Neural cell (in vitro differentiated cells): ENCODE results near the gene NCF4. TPM values are rescaled to one million over a fixed set of nuclear protein-coding genes. Genes with fewer than 3 reads are reported as not detected.

Experiments used
- H2AFZ ChIP-seq: fragments of 200-600, 300-800 bp; sonication (generic), shearing (Covaris generic); 2 replicates; pipeline ENCODE4 v1.6.0; 2014; ENCODE audit warnings: low read depth, mild to moderate bottlenecking, antibody characterized with exemption, low read length, moderate library complexity
- H3F3A ChIP-seq: fragments of 200-600 bp; shearing (Covaris generic); 2 replicates; pipeline ENCODE4 v1.6.1; 2016; ENCODE audit warnings: mild to moderate bottlenecking, moderate library complexity, mixed read lengths, antibody characterized with exemption, low read length; ENCODE audit not compliant: insufficient read depth, poor library complexity, severe bottlenecking
- H3K27ac ChIP-seq: fragments of 200-600, 300-800 bp; sonication (generic), shearing (Covaris generic); 2 replicates; pipeline ENCODE4 v1.5.1; 2014; ENCODE audit warnings: mild to moderate bottlenecking, low read length, moderate library complexity
- H3K27me3 ChIP-seq: fragments of 300-800, 200-600 bp; sonication (generic), shearing (Covaris generic); 2 replicates; pipeline ENCODE4 v1.6.0; 2014; ENCODE audit warnings: mild to moderate bottlenecking, low read depth, low read length, moderate library complexity; ENCODE audit not compliant: insufficient read depth
- H3K36me3 ChIP-seq: fragments of 300-800, 200-600 bp; sonication (generic), shearing (Covaris generic); 2 replicates; pipeline ENCODE4 v1.5.1; 2014; ENCODE audit warnings: mild to moderate bottlenecking, antibody characterized with exemption, low read length, moderate library complexity; ENCODE audit not compliant: insufficient read depth
- H3K4me2 ChIP-seq: fragments of 300-800, 200-600 bp; sonication (generic), shearing (Covaris generic); 2 replicates; pipeline ENCODE4 v1.6.0; 2014; ENCODE audit warnings: mild to moderate bottlenecking, low read length
- H3K4me3 ChIP-seq: fragments of 300-800, 200-600 bp; sonication (generic), shearing (Covaris generic); 2 replicates; pipeline ENCODE4 v1.5.1; 2014; ENCODE audit warnings: mild to moderate bottlenecking, low read length, moderate library complexity
- H3K79me2 ChIP-seq: fragments of 200-600 bp; shearing (Covaris generic); replicated peaks from 2 replicates; pipeline ENCODE4 v1.6.0; 2014; ENCODE audit warnings: mild to moderate bottlenecking, low read length, moderate library complexity; ENCODE audit not compliant: insufficient read depth
- H3K9ac ChIP-seq: fragments of 300-800, 200-600 bp; sonication (generic), shearing (Covaris generic); 2 replicates; pipeline ENCODE4 v1.6.1; 2016; ENCODE audit warnings: mild to moderate bottlenecking, low read length, mixed read lengths
- H3K9me2 ChIP-seq: fragments of 200-600 bp; shearing (Covaris generic); 2 replicates; pipeline ENCODE4 v1.6.1; 2016; ENCODE audit warnings: mild to moderate bottlenecking, low read length, mixed read lengths; ENCODE audit not compliant: insufficient read depth
- H3K9me3 ChIP-seq: fragments of 200-600, 300-800 bp; sonication (generic), shearing (Covaris generic); 2 replicates; pipeline ENCODE4 v1.6.1; 2016; ENCODE audit warnings: mild to moderate bottlenecking, mixed run types, low read length, moderate library complexity, mixed read lengths
- H4K20me1 ChIP-seq: fragments of 200-600 bp; shearing (Covaris generic); 2 replicates; pipeline ENCODE4 v1.6.1; 2016; ENCODE audit warnings: mild to moderate bottlenecking, mixed run types; ENCODE audit not compliant: insufficient read depth
- CTCF ChIP-seq: fragments of 450-650 bp; IDR thresholded peaks from 2 replicates; pipeline ENCODE4 v1.5.1; 2014; ENCODE audit warnings: antibody characterized with exemption, mild to moderate bottlenecking, moderate library complexity; ENCODE audit not compliant: poor library complexity, severe bottlenecking
- EP300 ChIP-seq: fragments of 450-650 bp; conservative IDR thresholded peaks from 2 replicates; pipeline ENCODE4 v1.6.1; 2014; ENCODE audit warnings: antibody characterized with exemption, mild to moderate bottlenecking, moderate library complexity; ENCODE audit not compliant: poor library complexity, severe bottlenecking
- EZH2 ChIP-seq: fragments of 200-600, 300-800 bp; shearing (Covaris generic), sonication (generic); IDR thresholded peaks from 2 replicates; pipeline ENCODE4 v1.6.1; 2014; ENCODE audit warnings: antibody characterized with exemption, low read length, borderline replicate concordance, mild to moderate bottlenecking; ENCODE audit not compliant: insufficient read depth, poor library complexity, severe bottlenecking
- MXI1 ChIP-seq: fragments of 450-650 bp; conservative IDR thresholded peaks from 2 replicates; pipeline ENCODE4 v1.6.1; 2014; ENCODE audit warnings: antibody characterized with exemption, mild to moderate bottlenecking; ENCODE audit not compliant: poor library complexity, severe bottlenecking
- POLR2AphosphoS5 ChIP-seq: IDR thresholded peaks from 2 replicates; pipeline ENCODE4 v1.6.1; 2012
- RAD21 ChIP-seq: fragments of 450-650 bp; conservative IDR thresholded peaks from 2 replicates; pipeline ENCODE4 v1.6.1; 2014; ENCODE audit warnings: antibody characterized with exemption, mild to moderate bottlenecking, moderate library complexity
- REST ChIP-seq: IDR thresholded peaks from 2 replicates; pipeline ENCODE4 v1.6.1; 2012; ENCODE audit warnings: borderline replicate concordance
- SMC3 ChIP-seq: fragments of 450-650 bp; conservative IDR thresholded peaks from 2 replicates; pipeline ENCODE4 v1.6.1; 2014; ENCODE audit warnings: antibody characterized with exemption, mild to moderate bottlenecking, moderate library complexity; ENCODE audit not compliant: poor library complexity
- TAF1 ChIP-seq: IDR thresholded peaks from 2 replicates; pipeline ENCODE4 v1.6.1; 2012; ENCODE audit warnings: low read depth
- polyA plus RNA-seq: library from polyadenylated mRNA; depleted of rRNA; stranded (reverse); fragments of >200 nt; gene quantifications from 2 replicates; pipeline ENCODE4 v1.2.3, GENCODE V29; 2014

Gene NCF4
- polyA plus RNA-seq, 1 donor from 2014 or later = not detected

GRCh38 chr22:36860017-36860416 lies 789 bp upstream of the NCF4 start:
- Histone ChIP-seq H3K4me3 (no peak overlapping the region), H3K79me2 (no peaks in the 10 kb centered on the region), H4K20me1 (no peaks in the 10 kb centered on the region), H3F3A (no peaks in the 10 kb centered on the region), H3K9me2 (no peaks in the 10 kb centered on the region), H3K36me3 (no peaks in the 10 kb centered on the region), H3K27me3 (peaks cover 14% of the 10 kb centered on the region), H2AFZ (no peak overlapping the region), H3K9me3 (no peaks in the 10 kb centered on the region), H3K4me2 (no peak overlapping the region), H3K27ac (no peak overlapping the region), H3K9ac (no peak overlapping the region)
- TF ChIP-seq TAF1 (no peak), RAD21 (no peak), CTCF (no peak), POLR2AphosphoS5 (no peak), EP300 (no peak), MXI1 (no peak), REST (no peak), SMC3 (no peak), EZH2 (no peak)

GRCh38 chr22:36860438-36860820 lies 377 bp upstream of the NCF4 start:
- Histone ChIP-seq H3F3A (no peaks in the 10 kb centered on the region), H3K9me2 (no peaks in the 10 kb centered on the region), H2AFZ (no peak overlapping the region), H3K27me3 (peaks cover 14% of the 10 kb centered on the region), H3K4me2 (no peak overlapping the region), H3K9me3 (no peaks in the 10 kb centered on the region), H3K27ac (no peak overlapping the region), H3K4me3 (no peak overlapping the region), H3K9ac (no peak overlapping the region), H3K36me3 (no peaks in the 10 kb centered on the region), H4K20me1 (no peaks in the 10 kb centered on the region), H3K79me2 (no peaks in the 10 kb centered on the region)
- TF ChIP-seq TAF1 (no peak), POLR2AphosphoS5 (no peak), EZH2 (no peak), RAD21 (no peak), SMC3 (no peak), MXI1 (no peak), CTCF (no peak), REST (no peak), EP300 (no peak)
